ENCODE results near the gene SP6. TPM values are rescaled to one million over a fixed set of nuclear protein-coding genes. Genes with fewer than 3 reads are reported as not detected.

The SP6 gene
- total RNA-seq, 4 donors from 2014 or later, result 1.1 to 6.4 (median 3.8) TPM

- Histone ChIP-seq H3K4me3 (no peak overlapping the region), H3K36me3 (peaks cover 24 to 69% (median 40%) of the 10 kb centered on the region in 3 donors), H3K27me3 (no peaks in the 10 kb centered on the region), H3K4me1 (peaks cover 20 to 30% (median 21%) of the 10 kb centered on the region in 3 donors), H3K9me3 (no peaks in the 10 kb centered on the region), H3K27ac (no peak overlapping the region)
- no peak for DNase-seq
- intact Hi-C loops (cut with DNase I), result no loop called here
- TF ChIP-seq CTCF (IDR thresholded peaks at IDR 0.05) (no peak), POLR2A (IDR thresholded peaks at IDR 0.05) (no peak)
- WGBS, 2 donors, result 81 to 94% methylated on average over 3 of the region's 4 CpGs
Measured at GRCh38 chr17:47823519-47823918, 27.4 kb downstream of the SP6 start.

DNA sequence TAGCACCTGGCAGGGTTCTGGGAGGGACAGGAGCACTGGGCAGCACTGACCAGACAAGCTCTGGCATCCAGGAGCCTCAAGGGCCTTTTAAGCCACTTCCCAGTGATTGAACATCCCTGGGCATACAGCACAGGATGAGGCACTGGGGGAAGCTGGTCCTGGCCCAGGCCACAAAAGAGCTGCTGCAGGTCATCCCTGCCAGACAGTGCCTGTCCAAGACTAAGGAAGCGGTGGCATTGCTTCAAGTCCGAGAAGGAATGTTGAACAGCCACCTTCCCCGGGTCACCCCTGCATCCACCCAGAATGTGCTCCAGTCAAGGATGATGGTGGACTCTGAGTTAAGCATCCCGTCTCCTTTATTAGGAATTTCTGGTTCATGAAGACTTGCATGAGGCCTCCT is 28.2 kb downstream of the SP6 start:
- TF ChIP-seq CTCF (IDR thresholded peaks at IDR 0.05), result no peak
- no peak for TF ChIP-seq POLR2A (IDR thresholded peaks at IDR 0.05)
- 96% methylated on average over 4 of the region's 4 CpGs; no CpG with 5 or more reads in 1 of the 2 donors for WGBS, 2 donors
- Histone ChIP-seq H3K27ac (no peak overlapping the region), H3K36me3 (peaks cover 24 to 69% (median 39%) of the 10 kb centered on the region in 3 donors), H3K27me3 (no peaks in the 10 kb centered on the region), H3K4me1 (peaks cover 20 to 30% (median 21%) of the 10 kb centered on the region in 3 donors), H3K9me3 (no peaks in the 10 kb centered on the region), H3K4me3 (no peak overlapping the region)
- DNase-seq, result no peak
- intact Hi-C loops (cut with DNase I), result no loop called here

GRCh38 chr17:47821424-47822391 is 29.3 kb downstream of the SP6 start, which contains the start of gene OSBPL7:
Gene OSBPL7 (minus strand): TSS chr17:47821794. CDS start chr17:47820278, 1,516 bp downstream.
- TF ChIP-seq CTCF (IDR thresholded peaks at IDR 0.05) (peak in 1 of 6 experiments; percentile 22), POLR2A (IDR thresholded peaks at IDR 0.05) (peak in 1 of 4 donors; percentile 30)

DNA sequence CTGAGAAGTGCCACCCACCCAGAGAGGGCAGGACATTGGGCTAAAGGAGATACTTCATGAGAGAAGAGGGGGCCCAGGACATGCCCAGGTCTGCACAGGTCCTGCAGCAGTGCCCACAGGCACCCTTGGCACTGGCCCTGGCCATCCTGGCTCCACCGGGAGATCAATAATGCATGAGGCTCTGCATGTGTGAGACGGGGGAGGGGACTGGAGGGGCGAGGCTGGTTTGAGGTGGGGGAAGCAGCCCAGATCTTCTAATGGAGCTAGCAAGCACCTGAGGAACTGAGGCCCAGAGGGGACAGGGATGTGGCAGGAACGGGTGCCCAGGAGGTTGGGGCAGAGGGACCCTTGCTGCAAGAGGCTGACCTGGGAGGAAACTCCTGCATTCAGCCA is 29.9 kb downstream of the SP6 start:
- 0 to 11% methylated on average over 4 of the region's 4 CpGs for WGBS, 2 donors
- DNase-seq, result no peak
- peaks cover 11 to 69% (median 24%) of the 10 kb centered on the region in 3 donors for H3K36me3 ChIP-seq

More at GRCh38 chr17:47821424-47822391, 29.3 kb downstream of the SP6 start, which contains the start of gene OSBPL7:
- whole genome bisulfite sequencing, 2 donors, result 0 to 25% methylated on average over 5 of the region's 21 CpGs
- H3K36me3 ChIP-seq, result peaks cover 18 to 69% (median 31%) of the 10 kb centered on the region in 3 donors
- intact Hi-C loops (cut with DNase I), result no loop called here
- H3K27me3 ChIP-seq, result no peaks in the 10 kb centered on the region
- peak within 1 kb of the TSS; percentile 35 to 69 (median 54) for H3K4me3 ChIP-seq
- H3K4me1 ChIP-seq, result peaks cover 20 to 30% (median 21%) of the 10 kb centered on the region in 3 donors
- no peaks in the 10 kb centered on the region for H3K9me3 ChIP-seq
- peak within 1 kb of the TSS; percentile 50 to 64 (median 61) for H3K27ac ChIP-seq
- peak; percentile 33 for DNase-seq

More for the DNA sequence above, 29.9 kb downstream of the SP6 start:
- peak overlapping the region; percentile 35 to 69 (median 54) for H3K4me3 ChIP-seq
- H3K27ac ChIP-seq, result peak overlapping the region; percentile 50 to 64 (median 61)
- intact Hi-C loops (cut with DNase I), result no loop called here
- H3K9me3 ChIP-seq, result no peaks in the 10 kb centered on the region
- H3K4me1 ChIP-seq, result peaks cover 20 to 30% (median 21%) of the 10 kb centered on the region in 3 donors
- H3K27me3 ChIP-seq, result no peaks in the 10 kb centered on the region
- TF ChIP-seq CTCF (IDR thresholded peaks at IDR 0.05) (no peak), POLR2A (IDR thresholded peaks at IDR 0.05) (no peak)
